HG02852 (cell line): ENCODE measurements around the gene TTBK2.
"Not testable (repeated sequence)": the region's sequence is repeated elsewhere in the genome, so short reads cannot be mapped to it uniquely, and the experiment has no call there.

ENCODE experiments used
- ATAC-seq: cut with Tn5 transposase; IDR thresholded peaks from one replicate; pipeline ENCODE4 v1.9.1; 2021; ENCODE audit warnings: mild to moderate bottlenecking, moderate library complexity; ENCODE audit not compliant: unreplicated experiment

The TTBK2 gene

DNA sequence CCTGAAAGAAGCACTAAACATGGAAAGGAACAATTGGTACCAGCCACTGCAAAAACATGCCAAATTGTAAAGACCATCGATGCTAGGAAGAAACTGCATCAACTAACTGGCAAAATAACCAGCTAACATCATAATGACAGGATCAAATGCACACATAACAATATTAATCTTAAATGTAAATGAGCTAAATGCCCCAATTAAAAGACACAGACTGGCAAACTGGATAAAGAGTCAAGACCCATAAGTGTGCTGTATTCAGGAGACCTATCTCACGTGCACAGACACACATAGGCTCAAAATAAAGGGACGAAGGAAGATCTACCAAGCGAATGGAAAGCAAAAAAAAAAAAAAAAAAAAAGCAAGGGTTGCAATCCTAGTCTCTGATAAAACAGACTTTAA, 154.5 kb downstream of the TTBK2 start:
- not testable (repeated sequence) for ATAC-seq

GRCh38 chr15:42764154-42764731, 156.3 kb downstream of the TTBK2 start:
- ATAC-seq = not testable (repeated sequence)

DNA sequence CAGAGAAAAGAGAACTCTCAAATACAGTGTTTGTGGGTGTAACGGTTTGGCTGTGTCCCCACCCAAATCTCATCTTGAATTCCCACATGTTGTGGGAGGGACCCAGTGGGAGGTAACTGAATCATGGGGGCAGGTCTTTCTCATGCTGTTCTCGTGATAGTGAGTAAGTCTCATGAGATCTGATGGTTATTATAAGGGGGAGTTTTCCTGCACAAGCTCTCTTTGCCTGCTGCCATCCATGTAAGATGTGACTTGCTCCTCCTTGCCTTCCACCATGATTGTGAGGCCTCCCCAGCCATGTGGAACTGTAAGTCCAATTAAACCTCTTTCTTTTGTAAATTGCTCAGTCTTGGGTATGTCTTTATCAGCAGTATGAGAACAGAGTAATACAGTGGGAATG, 158.8 kb downstream of the TTBK2 start:
- not testable (repeated sequence) for ATAC-seq

GRCh38 chr15:42760759-42761158, 159.8 kb downstream of the TTBK2 start:
- ATAC-seq = no peak

DNA sequence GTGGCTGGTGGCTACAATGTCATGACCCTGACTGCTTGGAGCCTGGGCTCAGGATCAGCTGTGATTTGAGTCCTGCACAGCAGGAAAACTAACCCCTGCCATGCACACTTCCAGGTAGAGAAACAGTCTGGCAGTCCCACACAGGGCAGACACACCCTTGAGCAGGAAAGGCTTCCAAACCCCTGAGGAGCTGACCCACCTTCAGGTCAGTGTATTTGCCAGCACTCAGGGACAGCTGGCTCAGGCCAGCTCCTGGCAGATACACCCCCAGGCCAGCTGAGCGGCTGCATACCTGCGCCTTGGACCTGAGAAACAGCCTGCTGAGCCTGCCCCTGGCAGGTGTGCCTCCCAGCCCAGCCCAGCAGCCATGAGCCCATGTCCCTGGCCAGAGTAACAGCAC, 161.5 kb downstream of the TTBK2 start:
- ATAC-seq = no peak

DNA sequence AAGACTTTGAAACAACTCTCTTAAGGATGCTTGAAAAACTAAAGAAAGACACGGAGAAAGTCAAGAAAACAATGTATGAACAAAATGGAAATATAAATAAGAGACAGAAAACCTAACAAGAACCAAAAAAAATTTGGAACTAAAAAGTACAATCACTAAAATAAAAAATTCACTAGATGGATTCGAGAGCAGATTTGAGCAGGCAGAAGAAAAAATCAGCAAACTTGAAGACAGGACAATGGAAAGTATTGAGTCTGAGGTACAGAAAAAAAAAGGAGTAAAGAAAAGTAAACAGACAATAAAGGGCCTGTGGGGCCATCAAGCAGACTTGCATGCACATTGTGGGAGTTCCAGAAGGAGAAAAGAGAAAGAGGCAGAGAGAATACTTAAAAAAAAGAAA, 170.3 kb downstream of the TTBK2 start:
- no peak for ATAC-seq

DNA sequence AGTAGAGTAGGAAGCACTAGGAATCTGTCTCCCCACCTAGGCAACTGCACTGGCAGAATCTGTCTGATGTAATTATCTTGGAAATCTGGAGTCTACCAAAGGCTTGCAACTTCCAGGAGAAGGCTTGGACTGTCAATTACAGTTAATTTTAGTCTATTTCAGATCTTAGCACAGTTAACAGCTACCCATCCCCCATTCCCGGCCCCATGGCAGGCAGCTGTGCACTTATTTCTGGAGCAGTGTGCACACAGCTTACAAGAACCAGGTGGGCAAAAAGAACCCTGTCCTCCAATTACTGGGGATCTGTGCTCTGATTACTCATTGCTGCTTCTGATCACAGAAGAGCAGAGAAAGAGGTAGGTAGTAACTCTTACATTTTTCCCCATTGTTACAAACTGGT, 171.3 kb downstream of the TTBK2 start:
- ATAC-seq = no peak

DNA sequence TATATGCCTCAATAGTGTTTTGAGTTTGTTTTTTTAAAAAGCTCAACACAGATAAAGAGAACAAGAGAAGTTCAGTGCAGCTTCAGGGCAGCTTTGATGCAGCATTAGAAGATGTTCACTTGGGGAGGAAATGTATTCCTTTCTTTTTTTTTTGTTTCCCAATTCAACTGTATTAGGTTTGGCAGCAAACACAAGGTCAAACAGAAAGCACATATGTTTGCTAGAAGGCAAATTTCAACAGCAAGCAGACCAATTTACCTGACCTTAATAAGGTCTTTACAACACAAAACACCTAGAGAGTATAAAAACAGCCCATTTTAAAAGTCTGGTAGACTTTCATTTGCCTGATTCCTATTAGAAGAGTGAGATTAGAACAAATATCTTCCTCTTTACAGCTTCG, 176.4 kb downstream of the TTBK2 start:
- no peak for ATAC-seq

DNA sequence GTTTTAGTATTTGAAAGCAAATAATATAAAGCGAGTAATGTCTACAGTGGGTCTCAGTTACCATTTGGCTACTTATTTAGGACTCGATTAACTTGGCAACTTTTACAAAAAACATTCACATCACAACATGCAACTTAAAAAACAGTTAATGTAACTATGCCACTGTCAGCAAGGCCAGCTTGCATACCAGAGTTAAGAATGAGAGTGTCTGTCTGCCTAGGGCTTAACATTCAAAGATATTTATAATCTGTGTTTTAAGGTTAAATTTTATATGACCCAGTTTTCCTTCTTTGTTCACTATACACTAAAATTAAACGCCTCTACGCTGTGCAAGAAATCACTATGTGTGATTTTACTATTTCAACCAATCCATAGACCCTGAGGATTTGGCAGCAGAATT, 178.4 kb downstream of the TTBK2 start:
- ATAC-seq = no peak

DNA sequence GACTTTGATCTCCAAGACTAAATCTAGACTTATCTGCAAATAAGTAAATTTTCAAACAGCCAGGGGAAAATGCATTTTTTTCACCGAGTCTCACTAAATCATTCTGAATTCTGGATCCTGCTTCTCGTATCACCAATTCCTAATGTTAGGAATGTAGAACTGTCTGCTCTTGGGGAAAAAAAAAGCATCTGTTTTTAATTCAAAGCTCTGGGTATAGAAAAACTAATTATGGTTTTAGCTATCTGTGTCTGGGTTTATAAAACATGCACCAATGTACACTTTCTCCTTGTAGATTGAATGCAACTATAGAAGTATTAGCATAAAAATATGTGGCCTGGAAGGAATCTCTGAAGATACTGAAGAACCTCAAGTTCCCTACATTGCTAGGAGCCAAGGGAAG, 178.9 kb downstream of the TTBK2 start:
- ATAC-seq = no peak

GRCh38 chr15:42737529-42738328, 182.8 kb downstream of the TTBK2 start:
- no peak for ATAC-seq

- peak; percentile 74 for ATAC-seq
Observed at GRCh38 chr15:42736793-42737528, 183.6 kb downstream of the TTBK2 start, which contains the start of gene CDAN1. CDAN1 (minus strand) TSS chr15:42737128; CDS start chr15:42737102, 26 bp downstream.

GRCh38 chr15:42736178-42736792, 184.3 kb downstream of the TTBK2 start:
- ATAC-seq = peak; percentile 30

DNA sequence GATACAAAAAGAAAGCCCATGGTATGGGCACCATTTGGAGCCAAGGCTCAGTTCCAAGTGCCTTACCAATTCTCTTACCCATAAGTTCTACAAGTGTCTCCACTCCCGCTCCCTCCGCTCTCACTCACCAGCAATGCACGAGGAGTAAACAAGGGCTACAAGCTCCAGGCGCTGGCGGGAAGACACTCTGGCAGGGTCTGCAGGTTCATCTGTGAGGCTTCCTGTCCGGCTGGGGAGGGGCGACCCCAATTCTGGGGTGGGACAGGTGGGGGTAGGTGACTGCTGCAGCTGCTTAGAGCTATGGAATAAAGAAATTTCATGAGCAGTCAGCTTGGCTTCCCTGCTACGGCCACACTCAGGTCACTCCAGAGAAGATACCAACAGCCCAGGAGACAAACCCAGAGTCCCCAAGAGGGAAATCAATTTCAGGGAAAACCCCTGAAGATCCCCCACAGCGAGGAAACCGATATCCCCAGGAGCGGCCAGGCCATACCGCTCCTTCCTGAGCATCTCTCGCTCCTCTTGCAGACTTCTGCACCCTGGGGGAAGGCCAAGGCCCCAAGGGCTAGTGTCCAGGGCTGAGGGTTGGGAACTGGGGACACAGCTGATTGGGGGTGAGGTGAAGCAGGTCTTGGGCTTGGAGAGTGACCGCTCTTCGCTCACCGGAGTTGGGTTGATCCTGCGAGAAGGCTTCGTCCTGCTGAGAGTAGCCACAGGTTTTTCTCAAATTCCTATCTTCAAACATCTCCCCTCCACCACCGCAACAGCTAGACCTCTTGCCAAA, 185.0 kb downstream of the TTBK2 start:
- ATAC-seq = no peak

GRCh38 chr15:42734076-42734672, 186.4 kb downstream of the TTBK2 start:
- ATAC-seq = no peak

DNA sequence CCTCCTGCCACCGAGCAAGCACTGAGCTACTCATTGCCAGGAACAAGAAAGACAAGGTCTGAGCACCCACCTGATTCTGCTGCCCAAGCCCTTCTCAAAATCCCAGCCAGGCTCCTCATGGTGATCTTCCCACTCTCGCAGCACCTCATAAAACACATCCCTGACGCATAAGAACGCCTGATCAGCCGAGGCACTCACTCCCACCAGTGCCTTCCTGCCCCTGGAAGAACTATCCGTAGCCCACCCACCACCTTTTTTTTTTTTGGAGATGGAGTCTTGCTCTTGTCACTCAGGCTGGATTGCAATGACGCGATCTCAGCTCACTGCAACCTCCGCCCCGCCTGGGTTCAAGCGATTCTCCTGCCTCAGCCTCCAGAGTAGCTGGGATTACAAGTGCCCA, 187.6 kb downstream of the TTBK2 start:
- no peak for ATAC-seq

DNA sequence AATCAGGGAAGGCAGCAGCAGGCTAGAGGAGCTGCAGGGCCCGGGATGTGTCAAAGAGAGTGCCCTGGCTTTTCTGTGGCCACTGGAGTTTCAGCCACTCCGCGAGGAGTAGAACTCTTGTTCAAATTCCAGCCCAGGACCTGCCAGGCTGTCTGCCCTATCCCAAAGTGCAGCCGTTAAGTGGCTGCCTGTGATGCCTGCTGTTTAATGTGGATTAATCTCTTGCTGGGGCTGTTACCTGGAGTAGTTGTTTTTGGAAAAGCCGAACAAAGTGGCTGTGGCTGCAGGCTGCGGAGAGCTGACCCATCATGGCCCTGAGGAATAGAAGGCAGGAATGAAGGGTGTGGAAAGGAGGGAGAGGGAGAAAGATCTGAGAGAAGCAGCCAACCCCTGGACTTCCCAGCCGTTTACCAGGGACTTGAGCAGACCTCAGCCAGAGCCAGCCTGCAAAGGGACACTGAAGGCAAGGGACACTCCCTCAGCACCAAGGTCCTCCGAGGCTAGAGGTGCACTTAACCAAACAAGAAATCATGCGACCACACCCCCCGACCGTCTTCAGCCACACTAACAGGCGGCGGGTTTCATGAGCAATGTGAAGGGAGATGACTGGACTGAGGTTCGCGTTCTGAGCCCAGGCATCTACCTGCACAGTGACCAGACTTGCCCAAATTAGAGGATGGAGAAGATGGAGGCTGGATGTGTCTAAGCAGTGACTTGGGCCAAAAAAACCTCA, 188.3 kb downstream of the TTBK2 start:
- no peak for ATAC-seq

DNA sequence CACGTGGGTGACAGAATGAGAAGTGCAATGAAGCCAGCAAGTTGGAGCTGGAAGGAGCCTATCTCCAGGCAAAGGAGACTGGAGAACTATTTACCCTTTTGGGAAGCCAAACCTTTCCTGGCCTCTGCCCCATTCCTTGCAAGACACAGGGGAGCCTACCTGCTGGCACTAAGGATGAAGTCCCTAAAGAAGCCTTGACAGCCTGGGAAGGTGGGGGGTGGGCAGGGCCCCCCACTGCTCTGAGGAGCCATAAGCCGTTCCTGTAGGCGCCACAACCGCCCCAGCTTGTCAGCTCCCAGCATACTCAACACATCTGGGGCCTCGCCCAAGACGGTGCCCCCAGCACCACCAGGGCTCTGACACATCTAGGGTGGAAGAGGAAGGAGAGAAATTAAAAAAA, 189.1 kb downstream of the TTBK2 start:
- ATAC-seq = no peak

- no peak for ATAC-seq
Observed at GRCh38 chr15:42730536-42730935, 190.0 kb downstream of the TTBK2 start.

GRCh38 chr15:42730135-42730534, 190.4 kb downstream of the TTBK2 start:
- ATAC-seq = no peak
